ENCODE data around the gene LYPLAL1.

- TF ChIP-seq EZH2 (IDR thresholded peaks at IDR 0.05; ENCODE audit: borderline replicate concordance) (no peak), CTCF (IDR thresholded peaks at IDR 0.05; ENCODE audit: poor library complexity) (no peak)
These were observed 35.9 kb downstream of the LYPLAL1 start for GRCh38 chr1:219209578-219209977.
